Activated T-cell treated with anti-CD3 and anti-CD28 coated beads for 48 hours (primary cell): ENCODE data around the gene DCAF7.

Experiments
- DNase-seq: peaks from one replicate; pipeline ENCODE4 v3.0.0-alpha.2; 2020; ENCODE audit warnings: low read depth

Gene DCAF7

DNA sequence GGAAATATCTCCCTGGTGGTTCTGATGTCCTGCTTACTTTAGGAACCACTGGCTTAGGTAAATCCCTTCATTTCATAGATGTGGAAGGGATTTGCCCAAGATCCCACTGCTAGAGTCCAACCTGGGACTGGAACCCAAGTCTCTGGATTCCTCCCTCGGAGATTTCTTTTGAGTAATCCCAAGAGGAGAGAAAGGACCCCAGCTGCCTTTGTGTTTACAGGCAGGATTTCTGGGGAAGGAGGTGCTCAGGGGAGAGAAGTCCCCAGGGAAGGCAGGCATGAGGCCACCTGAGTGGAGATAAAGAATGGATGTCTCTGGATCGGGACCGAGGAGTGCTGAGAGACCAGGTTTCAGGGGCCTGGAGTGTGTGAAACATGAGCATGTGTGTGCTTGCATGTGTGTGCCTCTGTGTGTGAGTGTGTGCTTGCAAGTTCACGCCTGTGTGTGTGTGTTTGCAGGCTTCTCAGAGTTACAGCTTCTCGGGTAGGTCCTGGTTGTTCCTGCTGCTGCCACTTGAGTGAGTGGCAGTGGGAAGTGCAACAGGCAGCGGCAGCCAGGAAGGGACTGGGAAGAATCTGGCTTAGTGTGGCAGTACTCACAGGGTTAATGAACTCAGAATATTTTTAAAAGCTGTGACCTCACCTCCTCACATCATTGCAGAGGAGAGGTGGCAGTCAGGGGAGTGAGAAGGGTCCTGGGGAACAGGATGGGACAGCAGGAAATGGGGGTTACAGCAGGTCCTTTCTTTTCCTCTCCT, 24.9 kb upstream of the DCAF7 start:
- DNase-seq, result no peak

DNA sequence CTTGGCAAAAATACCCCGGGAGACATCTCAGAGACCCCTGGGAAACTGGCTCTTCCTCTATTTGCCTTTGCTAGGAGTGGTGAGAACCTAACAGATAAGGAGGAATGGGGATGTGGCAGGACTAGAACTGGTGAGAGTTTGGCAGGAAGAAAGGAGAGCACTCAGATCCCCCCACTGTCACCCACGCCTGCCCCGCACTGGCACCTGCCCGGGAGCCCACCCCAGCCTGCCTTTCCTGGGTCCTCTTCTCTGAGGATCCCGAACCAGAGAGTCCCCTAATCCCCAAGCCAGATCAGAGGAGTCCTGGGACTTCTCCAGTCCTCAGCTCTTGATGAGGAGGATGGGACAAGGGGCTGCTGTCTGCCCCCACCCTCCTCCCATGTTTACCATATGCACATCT, 23.4 kb upstream of the DCAF7 start:
- DNase-seq, result no peak

DNA sequence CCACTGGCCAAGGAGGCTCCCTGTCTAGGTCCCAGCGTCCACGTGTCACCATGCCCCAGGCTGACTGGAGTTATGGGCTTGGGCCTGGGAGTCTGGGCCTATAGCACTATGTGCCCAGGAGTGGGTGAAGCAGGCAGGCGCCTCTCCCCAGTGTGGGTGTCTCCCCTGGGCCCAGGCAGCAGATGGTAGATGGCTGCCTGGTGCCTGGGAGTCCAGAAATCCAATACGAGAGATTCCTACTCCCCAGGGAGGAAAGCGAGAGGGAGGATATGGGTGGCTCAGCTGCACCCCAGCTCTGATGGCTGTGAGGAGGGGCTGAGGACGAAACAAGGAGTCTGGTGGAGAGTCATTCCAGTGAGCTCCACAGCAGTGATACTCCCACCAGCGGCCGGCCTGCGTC, 22.1 kb upstream of the DCAF7 start:
- no peak for DNase-seq

DNA sequence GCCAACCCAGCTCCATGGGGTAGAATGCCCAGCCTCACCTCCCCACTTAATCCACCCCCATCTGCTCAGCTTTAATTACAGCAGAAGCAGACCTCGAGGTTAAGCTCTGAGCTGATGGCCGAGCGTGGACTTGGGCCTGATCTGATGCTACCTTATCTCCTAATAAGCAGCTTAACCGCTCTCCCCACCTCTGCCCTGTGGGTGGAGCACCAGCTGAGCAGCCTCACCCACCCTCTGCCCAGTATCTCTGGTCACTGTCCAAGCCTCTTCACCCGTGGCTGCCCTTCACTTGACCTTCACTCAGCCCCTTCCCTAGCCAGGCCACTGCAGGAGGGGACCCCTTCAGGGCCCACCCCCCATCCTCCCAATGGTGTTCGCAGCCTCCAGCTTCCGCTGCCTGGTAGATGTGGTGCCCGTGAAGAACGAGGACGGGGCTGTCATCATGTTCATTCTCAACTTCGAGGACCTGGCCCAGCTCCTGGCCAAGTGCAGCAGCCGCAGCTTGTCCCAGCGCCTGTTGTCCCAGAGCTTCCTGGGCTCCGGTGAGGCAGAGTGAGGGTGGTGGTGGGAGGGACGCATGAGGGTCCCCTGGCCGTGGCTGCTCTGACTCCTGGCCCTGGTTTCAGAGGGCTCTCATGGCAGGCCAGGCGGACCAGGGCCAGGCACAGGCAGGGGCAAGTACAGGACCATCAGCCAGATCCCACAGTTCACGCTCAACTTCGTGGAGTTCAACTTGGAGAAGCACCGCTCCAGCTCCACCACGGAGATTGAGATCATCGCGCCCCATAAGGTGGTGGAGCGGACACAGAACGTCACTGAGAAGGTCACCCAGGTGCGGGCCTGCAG, 20.3 kb upstream of the DCAF7 start:
- no peak for DNase-seq

DNA sequence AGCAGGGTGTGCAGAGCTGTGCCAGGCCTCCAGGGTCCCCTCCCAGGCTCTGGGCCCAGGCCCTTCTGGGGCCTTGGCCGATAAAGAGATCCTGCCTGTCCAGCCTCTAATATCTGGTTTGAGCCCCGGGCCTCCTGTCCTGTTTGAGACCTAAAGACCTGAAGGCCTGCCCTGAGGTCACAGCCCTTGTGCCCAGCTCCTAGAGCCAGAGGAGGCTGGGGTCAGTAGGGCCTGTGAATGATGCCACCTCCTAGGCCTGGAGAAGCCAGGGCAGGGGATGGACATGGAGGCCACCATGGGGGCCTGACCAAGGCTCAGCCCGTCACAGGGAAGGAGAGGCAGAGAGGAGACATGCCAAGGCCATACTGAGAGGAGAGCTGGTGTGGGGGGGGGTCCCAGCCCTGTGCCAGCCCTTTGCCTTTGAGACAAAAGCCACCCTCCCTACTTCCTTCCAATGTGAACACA, 19.7 kb upstream of the DCAF7 start:
- DNase-seq, result no peak

DNA sequence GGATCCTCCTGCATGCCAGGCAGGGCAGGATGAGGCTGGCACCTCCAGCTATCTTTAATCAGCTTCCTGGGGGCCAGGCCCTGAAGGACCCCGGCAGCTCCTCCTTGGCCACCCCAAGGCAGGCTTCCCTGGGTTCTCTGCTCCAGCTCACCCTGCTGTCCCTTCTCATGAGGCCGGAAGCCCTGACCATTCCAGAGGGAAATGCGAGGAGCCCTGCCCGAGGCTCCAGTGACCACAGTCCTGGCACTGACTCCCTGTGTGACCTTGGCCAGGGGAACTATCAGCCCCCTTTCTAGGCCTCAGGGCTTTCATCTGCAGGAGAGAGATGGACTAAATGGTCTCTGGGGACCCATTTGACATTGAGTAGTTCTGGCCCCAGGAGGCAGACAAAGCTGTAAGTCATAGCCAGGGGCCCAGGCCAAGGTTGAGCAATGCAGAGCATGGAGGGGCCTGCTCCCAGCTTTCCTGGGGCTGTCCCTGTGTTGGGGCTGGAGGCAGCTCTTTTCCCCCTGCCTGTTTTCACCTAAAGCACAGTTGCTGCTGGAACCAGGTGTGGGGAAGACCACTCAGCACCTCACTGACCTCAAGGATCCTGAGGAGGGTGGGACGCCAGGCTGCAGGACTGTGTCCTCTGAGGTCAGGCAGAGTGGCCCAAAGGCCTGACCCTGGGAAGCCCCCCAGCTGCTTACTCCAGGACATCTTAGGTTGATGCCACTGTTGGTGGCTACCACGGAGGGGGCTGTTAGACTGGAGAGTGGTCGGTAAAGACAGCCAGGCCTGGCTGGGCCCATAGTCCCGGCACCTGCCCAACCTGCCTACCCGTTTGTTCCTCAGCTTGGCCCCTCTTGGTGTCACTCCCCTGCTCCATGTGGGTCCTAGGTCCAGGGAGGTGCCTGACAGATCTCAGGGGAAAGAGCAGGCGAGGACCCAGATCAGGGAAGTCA, 19.0 kb upstream of the DCAF7 start:
- no peak for DNase-seq

DNA sequence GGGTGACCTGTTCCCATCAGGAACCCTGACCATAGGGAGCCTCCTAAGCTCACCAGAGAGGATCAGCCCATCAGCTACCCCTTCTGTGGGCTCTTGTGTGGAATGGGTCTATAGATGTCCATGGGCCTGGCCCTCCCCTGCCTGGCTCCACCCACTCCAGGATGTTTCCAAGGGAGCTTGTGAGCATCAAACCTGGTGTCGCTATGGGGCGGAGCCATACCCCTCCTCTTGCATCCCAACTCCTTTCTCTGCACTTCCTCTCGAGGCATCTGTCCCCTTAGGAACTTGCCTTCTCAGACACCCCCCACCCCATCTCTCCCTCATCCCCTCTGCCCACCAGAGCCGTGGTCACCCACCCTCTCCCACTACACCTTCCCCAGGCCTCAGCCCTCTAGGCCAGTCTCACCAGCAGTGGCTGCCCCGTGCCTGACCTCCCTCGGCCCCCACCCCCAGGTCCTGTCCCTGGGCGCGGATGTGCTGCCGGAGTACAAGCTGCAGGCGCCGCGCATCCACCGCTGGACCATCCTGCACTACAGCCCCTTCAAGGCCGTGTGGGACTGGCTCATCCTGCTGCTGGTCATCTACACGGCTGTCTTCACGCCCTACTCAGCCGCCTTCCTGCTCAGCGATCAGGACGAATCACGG, 16.7 kb upstream of the DCAF7 start:
- no peak for DNase-seq

DNA sequence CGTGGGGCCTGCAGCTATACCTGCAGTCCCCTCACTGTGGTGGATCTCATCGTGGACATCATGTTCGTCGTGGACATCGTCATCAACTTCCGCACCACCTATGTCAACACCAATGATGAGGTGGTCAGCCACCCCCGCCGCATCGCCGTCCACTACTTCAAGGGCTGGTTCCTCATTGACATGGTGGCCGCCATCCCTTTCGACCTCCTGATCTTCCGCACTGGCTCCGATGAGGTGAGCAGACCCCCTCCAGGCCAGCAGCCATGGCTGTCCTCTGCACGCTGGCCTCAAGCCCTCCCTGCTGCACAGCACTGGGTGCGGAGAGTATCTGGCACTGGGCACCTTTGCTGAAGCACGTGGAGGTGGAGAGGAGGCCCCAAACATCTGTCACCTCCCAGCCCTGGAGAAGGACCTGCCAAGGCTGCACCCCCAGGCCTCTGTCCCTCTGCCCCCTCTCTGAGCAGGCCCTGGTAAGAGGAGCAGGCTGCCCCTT, 16.2 kb upstream of the DCAF7 start:
- DNase-seq, result no peak

DNA sequence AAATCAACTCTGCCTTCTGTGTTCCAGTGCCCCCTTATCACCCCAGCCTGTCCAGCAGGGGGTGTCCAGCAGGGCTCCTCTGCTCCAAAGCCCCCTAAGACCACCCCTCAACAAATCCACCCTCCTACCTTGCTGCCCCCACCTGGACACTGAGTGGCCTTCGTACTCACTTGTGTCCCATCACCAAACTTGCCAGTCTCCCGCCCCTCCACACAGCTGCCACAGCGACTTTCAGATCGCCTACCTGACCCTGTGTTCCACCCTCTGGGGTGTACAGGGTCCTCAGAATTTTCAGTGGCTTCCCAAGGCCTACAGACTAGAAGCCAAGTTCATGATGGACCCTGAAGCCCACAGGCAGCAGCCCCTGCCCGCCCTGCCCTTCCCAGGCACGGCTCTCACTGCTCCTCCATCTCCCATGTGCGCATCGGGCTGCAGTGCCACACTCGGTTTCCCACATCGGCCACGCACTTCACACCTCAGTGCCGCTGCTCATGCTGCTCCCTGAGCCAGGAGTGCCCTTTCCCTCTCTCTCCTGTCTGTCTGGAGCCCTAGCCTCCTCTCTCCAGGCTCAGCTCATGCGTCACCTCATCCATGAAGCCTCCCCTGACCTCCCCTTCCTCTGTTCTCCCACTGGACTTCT, 15.3 kb upstream of the DCAF7 start:
- DNase-seq, result no peak

DNA sequence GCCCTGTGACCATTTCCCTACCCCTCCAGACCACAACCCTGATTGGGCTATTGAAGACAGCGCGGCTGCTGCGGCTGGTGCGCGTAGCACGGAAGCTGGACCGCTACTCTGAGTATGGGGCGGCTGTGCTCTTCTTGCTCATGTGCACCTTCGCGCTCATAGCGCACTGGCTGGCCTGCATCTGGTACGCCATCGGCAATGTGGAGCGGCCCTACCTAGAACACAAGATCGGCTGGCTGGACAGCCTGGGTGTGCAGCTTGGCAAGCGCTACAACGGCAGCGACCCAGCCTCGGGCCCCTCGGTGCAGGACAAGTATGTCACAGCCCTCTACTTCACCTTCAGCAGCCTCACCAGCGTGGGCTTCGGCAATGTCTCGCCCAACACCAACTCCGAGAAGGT, 14.6 kb upstream of the DCAF7 start:
- DNase-seq, result no peak

DNA sequence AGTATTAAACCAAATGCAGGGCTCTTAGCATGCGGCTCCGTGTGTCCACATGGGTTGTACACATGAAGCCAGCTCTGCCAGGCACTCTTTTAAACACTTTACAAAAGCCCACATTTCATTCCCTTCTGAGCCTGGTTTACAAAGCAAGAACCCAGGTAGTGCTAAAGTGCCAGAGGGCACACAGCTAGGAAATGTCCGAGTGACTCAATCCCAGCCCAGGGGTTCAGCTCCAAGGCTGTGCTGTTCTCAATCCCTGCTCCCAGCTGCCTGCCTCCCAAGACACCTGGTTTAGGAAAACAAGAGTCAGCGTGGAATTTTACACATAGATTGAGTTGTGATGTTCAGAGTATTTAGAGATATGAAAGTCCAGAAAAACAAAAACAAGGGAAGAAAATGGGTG, 13.3 kb upstream of the DCAF7 start:
- DNase-seq, result no peak

DNA sequence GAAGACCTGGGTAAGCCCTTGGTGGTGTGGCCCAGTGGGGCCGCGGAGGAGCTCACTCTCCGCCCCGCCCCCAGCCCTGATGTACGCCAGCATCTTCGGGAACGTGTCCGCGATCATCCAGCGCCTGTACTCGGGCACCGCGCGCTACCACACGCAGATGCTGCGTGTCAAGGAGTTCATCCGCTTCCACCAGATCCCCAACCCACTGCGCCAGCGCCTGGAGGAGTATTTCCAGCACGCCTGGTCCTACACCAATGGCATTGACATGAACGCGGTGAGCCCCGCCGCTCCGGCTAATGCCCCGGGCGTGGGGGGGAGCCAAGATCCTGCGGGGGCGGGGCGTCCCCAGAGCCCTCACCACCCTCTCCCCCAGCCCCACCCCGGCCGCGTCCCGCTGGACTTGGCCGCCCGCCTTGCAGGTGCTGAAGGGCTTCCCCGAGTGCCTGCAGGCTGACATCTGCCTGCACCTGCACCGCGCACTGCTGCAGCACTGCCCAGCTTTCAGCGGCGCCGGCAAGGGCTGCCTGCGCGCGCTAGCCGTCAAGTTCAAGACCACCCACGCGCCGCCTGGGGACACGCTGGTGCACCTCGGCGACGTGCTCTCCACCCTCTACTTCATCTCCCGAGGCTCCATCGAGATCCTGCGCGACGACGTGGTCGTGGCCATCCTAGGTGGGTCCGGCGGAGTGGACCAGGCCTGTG, 12.1 kb upstream of the DCAF7 start:
- peak; percentile 18 for DNase-seq

DNA sequence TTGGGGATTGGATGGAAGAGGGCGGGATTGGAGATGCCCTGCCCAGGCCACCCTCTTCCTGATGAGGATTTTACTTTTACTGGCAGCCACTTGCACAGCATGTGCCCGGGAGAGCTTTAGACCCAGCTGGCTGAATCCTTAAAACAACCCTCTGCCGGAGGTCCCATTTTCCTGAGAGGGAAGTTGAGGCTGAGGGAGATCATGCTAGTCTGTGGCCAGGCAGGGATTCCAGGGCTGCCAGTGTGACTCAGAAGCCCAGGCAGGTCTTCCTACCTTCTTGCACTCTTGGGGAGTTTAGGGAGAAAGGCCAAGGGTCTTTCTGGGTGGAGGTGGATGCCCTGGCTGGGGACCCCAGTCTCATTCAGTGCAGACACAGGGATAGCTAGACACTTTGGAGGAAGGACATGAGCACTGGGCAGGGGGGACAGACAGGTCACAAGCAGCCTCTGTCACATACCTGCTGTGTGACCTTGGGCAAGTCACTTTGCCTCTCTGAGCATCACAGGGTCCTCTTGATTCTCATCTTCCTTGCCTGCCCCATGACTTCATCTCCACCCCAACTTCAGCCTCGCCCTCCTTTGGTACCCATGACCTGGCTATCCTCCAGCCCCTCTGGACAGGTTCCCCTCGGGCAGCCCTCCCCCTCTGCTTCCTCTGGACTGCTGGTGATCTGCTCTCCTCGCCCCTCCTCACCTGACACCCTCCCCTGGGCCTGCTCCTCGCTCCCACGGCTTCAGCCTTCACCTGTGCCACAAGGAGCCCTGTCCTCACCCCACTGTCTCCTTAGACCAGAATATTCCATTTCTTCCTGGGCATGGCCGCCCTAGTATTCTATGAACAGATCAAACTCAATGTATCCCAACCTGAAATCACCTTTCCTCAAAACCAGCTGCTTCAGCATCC, 11.3 kb upstream of the DCAF7 start:
- DNase-seq, result no peak

DNA sequence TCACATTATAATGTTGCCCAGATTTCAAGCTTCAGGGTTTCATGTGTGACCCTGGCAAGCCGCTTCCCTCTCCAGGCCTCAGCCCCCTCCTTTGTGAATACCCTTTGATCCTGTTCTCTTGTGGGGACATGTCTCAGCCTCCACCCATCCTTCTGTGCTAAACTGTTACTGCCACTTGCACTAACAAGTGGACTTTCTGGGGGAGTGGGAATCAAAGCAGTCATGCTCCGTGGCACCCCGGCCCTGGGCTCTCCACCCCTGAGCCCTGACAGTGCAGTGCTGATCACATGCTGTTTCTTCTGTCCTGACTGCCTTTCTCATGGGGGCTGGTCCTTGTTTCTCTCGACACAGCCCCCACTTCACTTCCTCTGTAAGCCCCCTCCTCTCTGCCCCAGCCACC, 9.7 kb upstream of the DCAF7 start:
- DNase-seq, result no peak

DNA sequence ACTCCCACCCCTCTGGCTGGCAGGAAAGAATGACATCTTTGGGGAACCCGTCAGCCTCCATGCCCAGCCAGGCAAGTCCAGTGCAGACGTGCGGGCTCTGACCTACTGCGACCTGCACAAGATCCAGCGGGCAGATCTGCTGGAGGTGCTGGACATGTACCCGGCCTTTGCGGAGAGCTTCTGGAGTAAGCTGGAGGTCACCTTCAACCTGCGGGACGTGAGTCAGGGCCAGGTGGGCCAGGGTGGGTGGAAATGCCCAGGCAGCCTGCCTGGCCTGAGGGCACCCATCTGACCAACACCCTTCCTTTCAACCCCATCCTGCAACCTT, 8.1 kb upstream of the DCAF7 start:
- DNase-seq, result no peak

DNA sequence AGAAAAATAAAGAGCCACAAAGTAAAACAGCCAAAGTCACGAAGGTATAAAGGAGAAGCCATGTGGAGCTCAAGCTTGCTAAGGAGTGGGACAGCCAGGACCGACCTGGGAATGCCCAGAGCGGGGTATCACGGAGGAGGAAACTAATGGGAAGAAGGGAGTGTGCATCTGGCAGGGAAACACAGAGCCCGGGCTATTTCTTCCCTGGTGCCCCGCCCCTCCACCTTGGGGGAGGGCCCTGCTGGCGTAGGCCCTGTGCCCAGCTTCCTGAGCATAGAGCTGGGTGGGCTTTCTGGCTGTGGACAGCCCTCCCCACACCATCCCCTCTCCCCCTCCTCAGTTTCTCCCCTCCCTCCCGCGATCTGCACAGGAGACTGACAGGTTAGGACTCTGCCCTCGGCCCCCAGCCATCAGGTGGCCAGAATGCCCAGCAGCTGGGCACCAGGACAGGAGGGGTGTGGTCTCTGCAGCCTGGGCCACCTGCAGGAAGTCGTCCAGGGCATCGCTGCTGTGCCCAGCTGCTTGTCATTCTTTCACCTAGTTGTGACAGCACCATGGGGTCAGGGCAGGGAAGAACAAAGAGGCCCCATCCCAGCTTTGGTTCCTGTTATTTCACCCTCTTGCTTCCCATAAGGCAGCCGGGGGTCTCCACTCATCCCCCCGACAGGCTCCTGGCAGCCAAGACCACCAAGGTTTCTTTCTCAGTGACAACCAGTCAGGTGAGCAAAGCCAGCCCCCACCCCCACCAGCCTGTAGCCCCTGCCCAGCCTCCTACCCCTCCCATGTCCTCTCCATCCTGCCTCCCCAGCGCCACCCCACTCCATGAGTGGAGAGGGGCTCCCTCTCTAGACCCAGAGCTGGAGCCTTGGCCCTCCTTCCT, 7.1 kb upstream of the DCAF7 start:
- DNase-seq, result no peak

DNA sequence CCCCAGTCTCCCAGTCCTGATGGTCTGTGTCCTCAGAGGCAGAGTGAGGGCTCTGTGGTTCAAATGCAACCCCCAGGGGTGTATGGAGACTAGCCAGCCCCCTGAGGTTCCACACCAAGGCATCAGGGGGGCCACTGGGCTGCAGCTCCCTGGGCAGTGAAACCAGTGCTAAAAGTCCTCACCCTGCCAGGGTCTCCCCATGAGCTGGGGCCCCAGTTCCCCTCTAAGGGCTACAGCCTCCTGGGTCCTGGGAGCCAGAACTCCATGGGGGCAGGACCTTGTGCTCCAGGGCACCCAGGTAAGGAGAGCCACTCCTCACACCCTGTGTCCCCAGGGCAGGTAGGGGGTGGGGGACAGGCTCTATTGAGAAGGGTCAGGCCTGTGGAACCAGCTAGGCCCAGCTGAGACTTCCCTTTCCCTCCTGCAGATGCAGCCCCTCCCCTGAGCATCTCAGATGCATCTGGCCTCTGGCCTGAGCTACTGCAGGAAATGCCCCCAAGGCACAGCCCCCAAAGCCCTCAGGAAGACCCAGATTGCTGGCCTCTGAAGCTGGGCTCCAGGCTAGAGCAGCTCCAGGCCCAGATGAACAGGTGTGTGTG, 6.4 kb upstream of the DCAF7 start:
- DNase-seq, result no peak
